Epithelial cell of proximal tubule (primary cell): Measurements from ENCODE around the gene MOB3B. TPM values are rescaled to one million over a fixed set of nuclear protein-coding genes. Genes with fewer than 3 reads are reported as not detected.

Source experiments
- DNase-seq: peaks from one replicate; pipeline ENCODE4 v3.0.0-alpha.2; 2011; ENCODE audit warnings: low read depth
- H3K4me3 ChIP-seq: 2 replicates; pipeline ENCODE4 v1.5.1; 2011; ENCODE audit warnings: low read depth, mild to moderate bottlenecking, low read length
- CTCF ChIP-seq: conservative IDR thresholded peaks from 2 replicates; pipeline ENCODE4 v1.5.1; 2012; ENCODE audit warnings: low read depth, mild to moderate bottlenecking, low read length
- total RNA-seq: library from RNA; depleted of rRNA; stranded (reverse); fragments of >200 nt; gene quantifications from 2 replicates; pipeline ENCODE4 v1.2.3, GENCODE V29; 2015

The MOB3B gene
- total RNA-seq, 1 donor from 2014 or later = 2.9 TPM

- no peak for DNase-seq
- H3K4me3 ChIP-seq = peak overlapping the region; percentile 70
- no peak for TF ChIP-seq CTCF
These were observed 713 bp downstream of the MOB3B start for GRCh38 chr9:27528886-27529315.

- no peak for TF ChIP-seq CTCF
- H3K4me3 ChIP-seq = peak overlapping the region; percentile 70
- DNase-seq = no peak
These were observed 1.3 kb downstream of the MOB3B start for GRCh38 chr9:27528076-27528885.

- peak overlapping the region; percentile 70 for H3K4me3 ChIP-seq
- no peak for TF ChIP-seq CTCF
- no peak for DNase-seq
These were observed 1.9 kb downstream of the MOB3B start for GRCh38 chr9:27527702-27528075.

GRCh38 chr9:27524236-27524635, 5.4 kb downstream of the MOB3B start, which contains the start of gene IFNK:
TSS of gene IFNK (plus strand) at chr9:27524290. CDS start at chr9:27524337, 47 bp downstream.
- TF ChIP-seq CTCF = no peak
- DNase-seq = no peak

GRCh38 chr9:27523141-27523540, 6.5 kb downstream of the MOB3B start:
- TF ChIP-seq CTCF = no peak
- no peak overlapping the region for H3K4me3 ChIP-seq
- no peak for DNase-seq

More at GRCh38 chr9:27524236-27524635, 5.4 kb downstream of the MOB3B start, which contains the start of gene IFNK:
- H3K4me3 ChIP-seq = no peak within 1 kb of the TSS

- no peak for DNase-seq
- no peak for TF ChIP-seq CTCF
- H3K4me3 ChIP-seq = no peak overlapping the region
These were observed 8.6 kb downstream of the MOB3B start for GRCh38 chr9:27520986-27521385.
